ENCODE results near the gene CD9.

Gene CD9

GRCh38 chr12:6277982-6278438 lies 77.8 kb downstream of the CD9 start:
- no peak for DNase-seq

- no peak for DNase-seq
Measured at GRCh38 chr12:6278439-6279255, 78.4 kb downstream of the CD9 start.

GRCh38 chr12:6279256-6279628 lies 79.0 kb downstream of the CD9 start:
- DNase-seq = no peak

GRCh38 chr12:6279631-6280030 lies 79.4 kb downstream of the CD9 start:
- DNase-seq = no peak

GRCh38 chr12:6280053-6280469 lies 79.9 kb downstream of the CD9 start:
- no peak for DNase-seq

GRCh38 chr12:6280672-6281071 lies 80.5 kb downstream of the CD9 start:
- no peak for DNase-seq

GRCh38 chr12:6281081-6281809 lies 81.0 kb downstream of the CD9 start:
- DNase-seq = no peak

- no peak for DNase-seq
Measured at GRCh38 chr12:6282453-6282840, 82.2 kb downstream of the CD9 start.

GRCh38 chr12:6284273-6284672 lies 84.1 kb downstream of the CD9 start:
- DNase-seq = no peak

- no peak for DNase-seq
Measured at GRCh38 chr12:6285063-6285477, 84.9 kb downstream of the CD9 start.

GRCh38 chr12:6285532-6286306 lies 85.5 kb downstream of the CD9 start:
- DNase-seq = no peak

All from cerebellar nuclear complex (tissue), 1 donor.